Astrocyte of the spinal cord (primary cell): ENCODE data around the gene HS6ST3.

Experiments used
- DNase-seq: peaks from one replicate; pipeline ENCODE4 v3.0.0; 2011; ENCODE audit warnings: low read depth, low spot score
- H3K4me3 ChIP-seq: 2 replicates; pipeline ENCODE4 v1.5.1; 2011; ENCODE audit warnings: low read depth, mild to moderate bottlenecking, low read length, moderate library complexity
- CTCF ChIP-seq: IDR thresholded peaks from 2 replicates; pipeline ENCODE4 v1.5.1; 2012; ENCODE audit warnings: low read depth, mild to moderate bottlenecking, low read length, inconsistent platforms
- in situ Hi-C: cut with HindIII; loops from 2 replicates; pipeline ENCODE4 v1.10.0; 2017; ENCODE audit warnings: low sequenced_read_pairs

The HS6ST3 gene

GRCh38 chr13:96193728-96194310 lies 103.9 kb downstream of the HS6ST3 start:
- no peak overlapping the region for H3K4me3 ChIP-seq
- TF ChIP-seq CTCF, result no peak
- in situ Hi-C loops, result no loop called here
- DNase-seq, result no peak

GRCh38 chr13:96198038-96198437 lies 108.1 kb downstream of the HS6ST3 start:
- H3K4me3 ChIP-seq, result no peak overlapping the region
- no peak for TF ChIP-seq CTCF
- in situ Hi-C loops, result no loop called here

GRCh38 chr13:96199315-96199714 lies 109.4 kb downstream of the HS6ST3 start:
- no peak for DNase-seq
- no peak overlapping the region for H3K4me3 ChIP-seq
- in situ Hi-C loops, result no loop called here
- TF ChIP-seq CTCF, result no peak

More at GRCh38 chr13:96198038-96198437, 108.1 kb downstream of the HS6ST3 start:
- DNase-seq, result no peak

- in situ Hi-C loops, result no loop called here
- H3K4me3 ChIP-seq, result no peak overlapping the region
- no peak for TF ChIP-seq CTCF
- no peak for DNase-seq
Measured at GRCh38 chr13:96200810-96201209, 110.9 kb downstream of the HS6ST3 start.

- DNase-seq, result no peak
- no peak overlapping the region for H3K4me3 ChIP-seq
- no peak for TF ChIP-seq CTCF
- in situ Hi-C loops, result no loop called here
Measured at GRCh38 chr13:96202315-96202714, 112.4 kb downstream of the HS6ST3 start.

GRCh38 chr13:96203471-96203870 lies 113.6 kb downstream of the HS6ST3 start:
- in situ Hi-C loops, result no loop called here
- TF ChIP-seq CTCF, result no peak
- no peak for DNase-seq
- no peak overlapping the region for H3K4me3 ChIP-seq
